OCI-LY1 (cell line): ENCODE data around the gene MRTFB.

Source experiments
- H2AFZ ChIP-seq: fragments of 200-600 bp; sonication (generic), shearing (Covaris generic); 2 replicates; pipeline ENCODE4 v1.6.0; 2014; ENCODE audit warnings: antibody characterized with exemption, mild to moderate bottlenecking, low read length
- H3F3A ChIP-seq: fragments of 200-600 bp; sonication (generic), shearing (Covaris generic); 2 replicates; pipeline ENCODE4 v1.6.0; 2014; ENCODE audit warnings: mild to moderate bottlenecking, antibody characterized with exemption, low read length, moderate library complexity; ENCODE audit not compliant: insufficient read depth
- H3K27ac ChIP-seq: fragments of 200-600 bp; sonication (generic); 2 replicates; pipeline ENCODE4 v1.5.1; 2014; ENCODE audit warnings: low read length, mixed run types, mild to moderate bottlenecking, low read depth; ENCODE audit not compliant: poor library complexity, severe bottlenecking
- H3K27me3 ChIP-seq: fragments of 200-600 bp; sonication (generic); 2 replicates; pipeline ENCODE4 v1.6.0; 2014; ENCODE audit warnings: antibody characterized with exemption, mild to moderate bottlenecking, low read length, moderate library complexity; ENCODE audit not compliant: insufficient read depth
- H3K36me3 ChIP-seq: fragments of 200-600 bp; sonication (generic); 2 replicates; pipeline ENCODE4 v1.6.1; 2014; ENCODE audit warnings: mild to moderate bottlenecking, antibody characterized with exemption, low read length, moderate library complexity, mixed read lengths; ENCODE audit not compliant: insufficient read depth
- H3K4me1 ChIP-seq: fragments of 200-600 bp; sonication (generic); 2 replicates; pipeline ENCODE4 v1.5.1; 2014; ENCODE audit warnings: mild to moderate bottlenecking, low read length, moderate library complexity; ENCODE audit not compliant: insufficient read depth, severe bottlenecking
- H3K4me2 ChIP-seq: fragments of 200-600 bp; sonication (generic), shearing (Covaris generic); 2 replicates; pipeline ENCODE4 v1.6.1; 2014; ENCODE audit warnings: low read length
- H3K4me3 ChIP-seq: fragments of 200-600 bp; sonication (generic); 2 replicates; pipeline ENCODE4 v1.5.1; 2014; ENCODE audit warnings: low read length, low read depth, mild to moderate bottlenecking, mixed read lengths; ENCODE audit not compliant: poor library complexity, severe bottlenecking
- H3K79me2 ChIP-seq: fragments of 200-600 bp; shearing (Covaris generic); 2 replicates; pipeline ENCODE4 v1.6.1; 2016; ENCODE audit warnings: mixed run types, low read length, mixed read lengths; ENCODE audit not compliant: insufficient read depth
- H3K9ac ChIP-seq: fragments of 200-600 bp; sonication (generic), shearing (Covaris generic); 2 replicates; pipeline ENCODE4 v1.6.1; 2014; ENCODE audit warnings: mild to moderate bottlenecking, low read length, mixed read lengths
- H3K9me2 ChIP-seq: fragments of 200-600 bp; sonication (generic), shearing (Covaris generic); 2 replicates; pipeline ENCODE4 v1.6.1; 2014; ENCODE audit warnings: low read depth, mild to moderate bottlenecking, low read length, mixed read lengths
- H3K9me3 ChIP-seq: fragments of 200-600 bp; shearing (Covaris generic); 2 replicates; pipeline ENCODE4 v1.6.1; 2014; ENCODE audit warnings: low read length, mixed read lengths
- H4K20me1 ChIP-seq: fragments of 200-600 bp; sonication (generic), shearing (Covaris generic); 2 replicates; pipeline ENCODE4 v1.6.0; 2016; ENCODE audit warnings: mild to moderate bottlenecking, low read length; ENCODE audit not compliant: insufficient read depth
- EZH2 ChIP-seq: fragments of 200-600 bp; sonication (generic), shearing (Covaris generic); IDR thresholded peaks from 2 replicates; pipeline ENCODE4 v1.8.0; 2017; ENCODE audit warnings: borderline replicate concordance, mixed run types, mild to moderate bottlenecking, antibody characterized with exemption, low read length, moderate library complexity, mixed read lengths
- TF ChIP-seq, protein P1 (sequence below): fragments of 200-600 bp; sonication (generic), shearing (Covaris generic); IDR thresholded peaks from 2 replicates; pipeline ENCODE4 v1.5.1; 2017; ENCODE audit warnings: mild to moderate bottlenecking, antibody characterized with exemption, low read length, moderate library complexity, mixed read lengths

The MRTFB gene

DNA sequence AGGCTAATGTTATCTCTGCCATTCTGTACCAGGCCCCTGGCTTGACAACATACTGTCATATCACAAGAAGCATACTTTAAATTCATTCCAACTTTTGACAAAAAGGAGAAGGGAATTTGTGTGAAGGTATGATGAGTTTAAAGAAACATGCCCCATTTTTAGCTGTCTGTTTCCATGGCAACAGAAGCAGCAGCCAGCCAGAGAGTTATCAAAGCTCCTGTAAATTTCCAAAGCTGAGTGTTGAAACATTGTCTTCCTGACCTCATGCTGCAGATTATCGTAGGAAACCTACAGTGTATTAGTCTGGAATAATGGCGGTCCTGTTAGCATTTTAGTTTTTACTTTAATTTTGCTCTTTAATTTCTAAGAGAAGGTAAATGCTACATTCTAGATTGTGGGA, 124.9 kb downstream of the MRTFB start:
- no peak overlapping the region for H3K9ac ChIP-seq
- H3K9me2 ChIP-seq: no peaks in the 10 kb centered on the region
- peaks cover 24% of the 10 kb centered on the region for H3K4me1 ChIP-seq
- no peak overlapping the region for H3K27ac ChIP-seq
- no peak overlapping the region for H2AFZ ChIP-seq
- no peak overlapping the region for H3K4me2 ChIP-seq
- H3K79me2 ChIP-seq: no peaks in the 10 kb centered on the region
- no peaks in the 10 kb centered on the region for H3K9me3 ChIP-seq
- H3F3A ChIP-seq: no peaks in the 10 kb centered on the region
- H3K36me3 ChIP-seq: no peaks in the 10 kb centered on the region
- no peaks in the 10 kb centered on the region for H4K20me1 ChIP-seq
- no peaks in the 10 kb centered on the region for H3K27me3 ChIP-seq
- H3K4me3 ChIP-seq: no peak overlapping the region
- TF ChIP-seq EZH2: no peak
- TF ChIP-seq, protein P1, sequence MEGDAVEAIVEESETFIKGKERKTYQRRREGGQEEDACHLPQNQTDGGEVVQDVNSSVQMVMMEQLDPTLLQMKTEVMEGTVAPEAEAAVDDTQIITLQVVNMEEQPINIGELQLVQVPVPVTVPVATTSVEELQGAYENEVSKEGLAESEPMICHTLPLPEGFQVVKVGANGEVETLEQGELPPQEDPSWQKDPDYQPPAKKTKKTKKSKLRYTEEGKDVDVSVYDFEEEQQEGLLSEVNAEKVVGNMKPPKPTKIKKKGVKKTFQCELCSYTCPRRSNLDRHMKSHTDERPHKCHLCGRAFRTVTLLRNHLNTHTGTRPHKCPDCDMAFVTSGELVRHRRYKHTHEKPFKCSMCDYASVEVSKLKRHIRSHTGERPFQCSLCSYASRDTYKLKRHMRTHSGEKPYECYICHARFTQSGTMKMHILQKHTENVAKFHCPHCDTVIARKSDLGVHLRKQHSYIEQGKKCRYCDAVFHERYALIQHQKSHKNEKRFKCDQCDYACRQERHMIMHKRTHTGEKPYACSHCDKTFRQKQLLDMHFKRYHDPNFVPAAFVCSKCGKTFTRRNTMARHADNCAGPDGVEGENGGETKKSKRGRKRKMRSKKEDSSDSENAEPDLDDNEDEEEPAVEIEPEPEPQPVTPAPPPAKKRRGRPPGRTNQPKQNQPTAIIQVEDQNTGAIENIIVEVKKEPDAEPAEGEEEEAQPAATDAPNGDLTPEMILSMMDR: no peak

DNA sequence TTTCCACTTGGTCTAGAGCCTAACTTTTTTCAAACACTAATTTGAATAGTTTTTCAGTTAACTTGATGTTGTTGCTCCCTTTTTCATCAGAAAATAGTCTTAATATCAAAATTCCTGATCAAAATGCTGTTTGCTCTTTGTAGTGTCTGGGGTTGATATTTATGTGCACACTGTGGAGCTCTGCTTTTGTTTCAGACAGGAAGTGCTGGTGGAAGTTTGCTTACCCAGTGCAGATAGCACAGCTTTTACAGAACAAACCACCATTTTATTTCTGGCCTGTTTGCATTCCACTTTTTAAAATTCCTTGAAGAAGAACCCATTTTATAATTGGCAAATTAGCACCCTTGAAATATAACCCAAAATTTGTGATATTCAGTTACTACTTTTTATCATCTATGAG, 125.4 kb downstream of the MRTFB start:
- H3K4me3 ChIP-seq: no peak overlapping the region
- no peak overlapping the region for H3K27ac ChIP-seq
- peaks cover 24% of the 10 kb centered on the region for H3K4me1 ChIP-seq
- H3K79me2 ChIP-seq: no peaks in the 10 kb centered on the region
- H4K20me1 ChIP-seq: no peaks in the 10 kb centered on the region
- H3F3A ChIP-seq: no peaks in the 10 kb centered on the region
- H3K9me2 ChIP-seq: no peaks in the 10 kb centered on the region
- TF ChIP-seq, protein P1: no peak
- no peak for TF ChIP-seq EZH2
- no peaks in the 10 kb centered on the region for H3K36me3 ChIP-seq
- H3K4me2 ChIP-seq: peak overlapping the region; percentile 9; the same call in 1 of the 2 replicates
- no peaks in the 10 kb centered on the region for H3K27me3 ChIP-seq
- no peak overlapping the region for H2AFZ ChIP-seq
- H3K9ac ChIP-seq: no peak overlapping the region
- H3K9me3 ChIP-seq: no peaks in the 10 kb centered on the region

DNA sequence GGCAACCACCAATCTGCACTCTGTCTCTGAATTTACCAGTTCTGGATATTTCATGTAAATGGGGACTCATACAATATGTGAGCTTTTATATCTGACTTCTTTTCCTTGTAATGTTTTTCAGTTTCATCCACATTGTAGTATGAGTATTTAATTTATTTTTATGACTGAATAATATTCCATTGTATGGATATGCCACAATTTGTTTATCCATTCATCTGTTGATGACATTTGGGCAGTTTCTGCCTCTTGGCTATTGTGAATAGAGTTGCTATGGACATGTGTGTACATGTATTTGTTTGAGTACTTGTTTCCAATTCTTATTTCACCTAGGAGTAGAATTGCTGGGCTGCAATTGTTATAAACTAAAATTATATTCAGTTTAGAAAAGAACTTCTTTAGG, 126.9 kb downstream of the MRTFB start:
- H3K79me2 ChIP-seq: no peaks in the 10 kb centered on the region
- H3K9me2 ChIP-seq: no peaks in the 10 kb centered on the region
- no peaks in the 10 kb centered on the region for H3K27me3 ChIP-seq
- TF ChIP-seq, protein P1: no peak
- TF ChIP-seq EZH2: no peak
- H3K4me1 ChIP-seq: peaks cover 19% of the 10 kb centered on the region
- no peak overlapping the region for H3K27ac ChIP-seq
- no peaks in the 10 kb centered on the region for H3F3A ChIP-seq
- H3K36me3 ChIP-seq: no peaks in the 10 kb centered on the region
- H2AFZ ChIP-seq: no peak overlapping the region
- H3K4me3 ChIP-seq: no peak overlapping the region
- no peak overlapping the region for H3K9ac ChIP-seq
- no peaks in the 10 kb centered on the region for H3K9me3 ChIP-seq
- no peaks in the 10 kb centered on the region for H4K20me1 ChIP-seq
- H3K4me2 ChIP-seq: no peak overlapping the region
